PC-9 (cell line): ENCODE measurements around the gene SLC41A3.

Source experiments
- CTCF ChIP-seq: fragments of 200-600 bp; sonication (generic); conservative IDR thresholded peaks from 2 replicates; pipeline ENCODE4 v1.6.1; 2017; ENCODE audit warnings: mixed run types, antibody characterized with exemption, mild to moderate bottlenecking, moderate library complexity
- EZH2 ChIP-seq: fragments of 200-600 bp; sonication (generic); IDR thresholded peaks from 2 replicates; pipeline ENCODE4 v1.8.0; 2017; ENCODE audit warnings: antibody characterized with exemption, low read depth

- TF ChIP-seq CTCF = no peak
- no peak for TF ChIP-seq EZH2
These were observed 27.0 kb downstream of the SLC41A3 start for GRCh38 chr3:126056681-126057500.
